Activated T-cell treated with anti-CD3 and anti-CD28 coated beads, Interleukin-2, amount 50 U/mL, for 24 hours (primary cell): Measurements from ENCODE around the gene ACAD9.

ENCODE experiments used
- DNase-seq: peaks from one replicate; pipeline ENCODE4 v3.0.0-alpha.2; 2020
- H3K27ac Mint-ChIP-seq: 2 replicates; pipeline ENCODE4 v1.8.0; 2020; ENCODE audit warnings: mild to moderate bottlenecking, mixed read lengths
- H3K27me3 Mint-ChIP-seq: 2 replicates; pipeline ENCODE4 v1.8.0; 2020; ENCODE audit warnings: mixed read lengths
- H3K36me3 Mint-ChIP-seq: 2 replicates; pipeline ENCODE4 v1.8.0; 2020; ENCODE audit warnings: low read depth, mixed read lengths
- H3K4me1 Mint-ChIP-seq: 2 replicates; pipeline ENCODE4 v1.8.0; 2020; ENCODE audit warnings: low read depth, mixed read lengths
- H3K4me3 Mint-ChIP-seq: 2 replicates; pipeline ENCODE4 v1.8.0; 2020; ENCODE audit warnings: mild to moderate bottlenecking, moderate library complexity, mixed read lengths
- H3K9me3 Mint-ChIP-seq: 2 replicates; pipeline ENCODE4 v1.8.0; 2020; ENCODE audit warnings: mixed read lengths

The ACAD9 gene

DNA sequence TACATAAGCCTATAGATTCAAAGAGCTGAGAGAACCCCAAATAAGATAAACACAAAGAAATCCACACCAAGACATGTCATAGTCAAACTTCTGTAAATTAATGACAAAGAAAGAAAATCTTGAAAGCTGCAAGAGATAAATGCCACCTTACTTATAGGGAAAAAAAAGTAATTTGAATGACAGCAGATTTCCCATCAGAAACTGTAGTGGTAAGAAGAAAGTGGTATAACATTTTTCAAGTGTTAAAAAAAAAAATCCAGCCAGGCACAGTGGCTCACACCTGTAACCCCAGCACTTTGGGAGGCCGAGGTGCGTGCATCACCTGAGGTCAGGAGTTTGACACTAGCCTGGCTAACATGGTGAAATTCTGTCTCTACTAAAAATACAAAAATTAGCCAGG is 77.0 kb downstream of the ACAD9 start:
- Mint-ChIP-seq H3K4me3 (no peak overlapping the region), H3K9me3 (peaks cover 4% of the 10 kb centered on the region), H3K36me3 (no peaks in the 10 kb centered on the region), H3K4me1 (no peaks in the 10 kb centered on the region), H3K27ac (no peak overlapping the region), H3K27me3 (no peaks in the 10 kb centered on the region)
- DNase-seq, result no peak
